GM12872 (cell line): Measurements from ENCODE around the gene VPS37B.

Experiments
- CTCF ChIP-seq: IDR thresholded peaks from 3 replicates; pipeline ENCODE4 v1.5.1; 2011; ENCODE audit warnings: low read depth, mild to moderate bottlenecking, low read length, moderate library complexity; ENCODE audit not compliant: insufficient read depth

Gene VPS37B

GRCh38 chr12:122845865-122846621, 49.9 kb downstream of the VPS37B start:
- TF ChIP-seq CTCF: no peak

GRCh38 chr12:122845041-122845864, 50.7 kb downstream of the VPS37B start:
- TF ChIP-seq CTCF: no peak

- no peak for TF ChIP-seq CTCF
These were observed 51.5 kb downstream of the VPS37B start for GRCh38 chr12:122844366-122844971.

GRCh38 chr12:122843455-122843854, 52.5 kb downstream of the VPS37B start:
- TF ChIP-seq CTCF: no peak

GRCh38 chr12:122842505-122843405, 53.2 kb downstream of the VPS37B start:
- TF ChIP-seq CTCF: no peak

GRCh38 chr12:122841544-122842321, 54.2 kb downstream of the VPS37B start:
- no peak for TF ChIP-seq CTCF
